Neural cell (in vitro differentiated cells): Measurements from ENCODE around the gene TM9SF4. TPM values are rescaled to one million over a fixed set of nuclear protein-coding genes. Genes with fewer than 3 reads are reported as not detected.

Source experiments
- H2AFZ ChIP-seq: fragments of 200-600, 300-800 bp; sonication (generic), shearing (Covaris generic); 2 replicates; pipeline ENCODE4 v1.6.0; 2014; ENCODE audit warnings: low read depth, mild to moderate bottlenecking, antibody characterized with exemption, low read length, moderate library complexity
- H3F3A ChIP-seq: fragments of 200-600 bp; shearing (Covaris generic); 2 replicates; pipeline ENCODE4 v1.6.1; 2016; ENCODE audit warnings: mild to moderate bottlenecking, moderate library complexity, mixed read lengths, antibody characterized with exemption, low read length; ENCODE audit not compliant: insufficient read depth, poor library complexity, severe bottlenecking
- H3K27ac ChIP-seq: fragments of 200-600, 300-800 bp; sonication (generic), shearing (Covaris generic); 2 replicates; pipeline ENCODE4 v1.5.1; 2014; ENCODE audit warnings: mild to moderate bottlenecking, low read length, moderate library complexity
- H3K27me3 ChIP-seq: fragments of 300-800, 200-600 bp; sonication (generic), shearing (Covaris generic); 2 replicates; pipeline ENCODE4 v1.6.0; 2014; ENCODE audit warnings: mild to moderate bottlenecking, low read depth, low read length, moderate library complexity; ENCODE audit not compliant: insufficient read depth
- H3K36me3 ChIP-seq: fragments of 300-800, 200-600 bp; sonication (generic), shearing (Covaris generic); 2 replicates; pipeline ENCODE4 v1.5.1; 2014; ENCODE audit warnings: mild to moderate bottlenecking, antibody characterized with exemption, low read length, moderate library complexity; ENCODE audit not compliant: insufficient read depth
- H3K4me2 ChIP-seq: fragments of 300-800, 200-600 bp; sonication (generic), shearing (Covaris generic); 2 replicates; pipeline ENCODE4 v1.6.0; 2014; ENCODE audit warnings: mild to moderate bottlenecking, low read length
- H3K4me3 ChIP-seq: fragments of 300-800, 200-600 bp; sonication (generic), shearing (Covaris generic); 2 replicates; pipeline ENCODE4 v1.5.1; 2014; ENCODE audit warnings: mild to moderate bottlenecking, low read length, moderate library complexity
- H3K79me2 ChIP-seq: fragments of 200-600 bp; shearing (Covaris generic); replicated peaks from 2 replicates; pipeline ENCODE4 v1.6.0; 2014; ENCODE audit warnings: mild to moderate bottlenecking, low read length, moderate library complexity; ENCODE audit not compliant: insufficient read depth
- H3K9ac ChIP-seq: fragments of 300-800, 200-600 bp; sonication (generic), shearing (Covaris generic); 2 replicates; pipeline ENCODE4 v1.6.1; 2016; ENCODE audit warnings: mild to moderate bottlenecking, low read length, mixed read lengths
- H3K9me2 ChIP-seq: fragments of 200-600 bp; shearing (Covaris generic); 2 replicates; pipeline ENCODE4 v1.6.1; 2016; ENCODE audit warnings: mild to moderate bottlenecking, low read length, mixed read lengths; ENCODE audit not compliant: insufficient read depth
- H3K9me3 ChIP-seq: fragments of 200-600, 300-800 bp; sonication (generic), shearing (Covaris generic); 2 replicates; pipeline ENCODE4 v1.6.1; 2016; ENCODE audit warnings: mild to moderate bottlenecking, mixed run types, low read length, moderate library complexity, mixed read lengths
- H4K20me1 ChIP-seq: fragments of 200-600 bp; shearing (Covaris generic); 2 replicates; pipeline ENCODE4 v1.6.1; 2016; ENCODE audit warnings: mild to moderate bottlenecking, mixed run types; ENCODE audit not compliant: insufficient read depth
- EP300 ChIP-seq: fragments of 450-650 bp; conservative IDR thresholded peaks from 2 replicates; pipeline ENCODE4 v1.6.1; 2014; ENCODE audit warnings: antibody characterized with exemption, mild to moderate bottlenecking, moderate library complexity; ENCODE audit not compliant: poor library complexity, severe bottlenecking
- EZH2 ChIP-seq: fragments of 200-600, 300-800 bp; shearing (Covaris generic), sonication (generic); IDR thresholded peaks from 2 replicates; pipeline ENCODE4 v1.6.1; 2014; ENCODE audit warnings: antibody characterized with exemption, low read length, borderline replicate concordance, mild to moderate bottlenecking; ENCODE audit not compliant: insufficient read depth, poor library complexity, severe bottlenecking
- MXI1 ChIP-seq: fragments of 450-650 bp; conservative IDR thresholded peaks from 2 replicates; pipeline ENCODE4 v1.6.1; 2014; ENCODE audit warnings: antibody characterized with exemption, mild to moderate bottlenecking; ENCODE audit not compliant: poor library complexity, severe bottlenecking
- POLR2AphosphoS5 ChIP-seq: IDR thresholded peaks from 2 replicates; pipeline ENCODE4 v1.6.1; 2012
- RAD21 ChIP-seq: fragments of 450-650 bp; conservative IDR thresholded peaks from 2 replicates; pipeline ENCODE4 v1.6.1; 2014; ENCODE audit warnings: antibody characterized with exemption, mild to moderate bottlenecking, moderate library complexity
- SMC3 ChIP-seq: fragments of 450-650 bp; conservative IDR thresholded peaks from 2 replicates; pipeline ENCODE4 v1.6.1; 2014; ENCODE audit warnings: antibody characterized with exemption, mild to moderate bottlenecking, moderate library complexity; ENCODE audit not compliant: poor library complexity
- TAF1 ChIP-seq: IDR thresholded peaks from 2 replicates; pipeline ENCODE4 v1.6.1; 2012; ENCODE audit warnings: low read depth
- polyA plus RNA-seq: library from polyadenylated mRNA; depleted of rRNA; stranded (reverse); fragments of >200 nt; gene quantifications from 2 replicates; pipeline ENCODE4 v1.2.3, GENCODE V29; 2014
- TF ChIP-seq, protein P1 (sequence below): fragments of 450-650 bp; IDR thresholded peaks from 2 replicates; pipeline ENCODE4 v1.5.1; 2014; ENCODE audit warnings: antibody characterized with exemption, mild to moderate bottlenecking, moderate library complexity; ENCODE audit not compliant: poor library complexity, severe bottlenecking
- TF ChIP-seq, protein P2 (sequence below): IDR thresholded peaks from 2 replicates; pipeline ENCODE4 v1.6.1; 2012; ENCODE audit warnings: borderline replicate concordance

Gene TM9SF4
- polyA plus RNA-seq, 1 donor from 2014 or later = 18.3 TPM

DNA sequence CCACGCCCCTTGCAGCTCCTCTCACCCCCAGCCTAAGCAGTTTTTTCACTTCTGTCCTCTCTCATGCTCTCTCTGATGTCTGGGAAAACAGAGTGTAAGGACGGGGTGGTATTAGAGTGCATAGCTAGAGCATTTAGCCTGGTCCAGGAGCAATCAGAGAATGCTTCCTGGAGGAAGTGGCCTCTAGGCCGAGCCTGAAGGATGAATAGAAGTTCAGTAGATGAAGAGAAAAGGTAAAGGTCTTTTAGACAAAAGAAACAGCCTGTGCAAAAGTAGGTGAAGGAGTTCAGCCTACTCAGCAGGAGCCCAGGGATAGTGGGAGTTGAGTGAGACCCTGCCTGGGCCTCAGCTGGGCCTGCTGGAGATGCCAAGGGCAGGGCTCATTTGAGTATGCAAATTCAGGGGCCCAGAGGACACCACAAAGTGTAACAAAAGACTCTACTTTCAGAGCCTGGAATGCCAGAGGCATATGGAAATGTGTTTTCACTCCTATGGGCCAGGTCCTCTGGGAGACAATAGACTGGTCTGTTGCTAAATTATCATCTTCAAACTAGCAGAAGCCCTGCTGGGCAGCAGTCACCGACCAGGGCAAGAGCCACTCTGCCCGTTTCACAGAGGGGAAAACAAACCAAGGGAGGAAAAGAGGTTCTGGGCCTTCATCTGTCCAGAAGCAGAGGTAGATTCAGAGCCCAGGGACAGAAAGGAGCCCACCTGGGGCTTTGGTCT is 19.7 kb upstream of the TM9SF4 start:
- Histone ChIP-seq H3K27ac (no peak overlapping the region), H3K9ac (no peak overlapping the region), H3K79me2 (no peaks in the 10 kb centered on the region), H3K4me3 (no peak overlapping the region), H3K36me3 (no peaks in the 10 kb centered on the region), H3F3A (no peaks in the 10 kb centered on the region), H3K27me3 (no peaks in the 10 kb centered on the region), H3K9me2 (no peaks in the 10 kb centered on the region), H3K9me3 (no peaks in the 10 kb centered on the region), H2AFZ (no peak overlapping the region), H3K4me2 (no peak overlapping the region), H4K20me1 (no peaks in the 10 kb centered on the region)
- TF ChIP-seq RAD21 = no peak
- no peak for TF ChIP-seq SMC3
- TF ChIP-seq, protein P1, sequence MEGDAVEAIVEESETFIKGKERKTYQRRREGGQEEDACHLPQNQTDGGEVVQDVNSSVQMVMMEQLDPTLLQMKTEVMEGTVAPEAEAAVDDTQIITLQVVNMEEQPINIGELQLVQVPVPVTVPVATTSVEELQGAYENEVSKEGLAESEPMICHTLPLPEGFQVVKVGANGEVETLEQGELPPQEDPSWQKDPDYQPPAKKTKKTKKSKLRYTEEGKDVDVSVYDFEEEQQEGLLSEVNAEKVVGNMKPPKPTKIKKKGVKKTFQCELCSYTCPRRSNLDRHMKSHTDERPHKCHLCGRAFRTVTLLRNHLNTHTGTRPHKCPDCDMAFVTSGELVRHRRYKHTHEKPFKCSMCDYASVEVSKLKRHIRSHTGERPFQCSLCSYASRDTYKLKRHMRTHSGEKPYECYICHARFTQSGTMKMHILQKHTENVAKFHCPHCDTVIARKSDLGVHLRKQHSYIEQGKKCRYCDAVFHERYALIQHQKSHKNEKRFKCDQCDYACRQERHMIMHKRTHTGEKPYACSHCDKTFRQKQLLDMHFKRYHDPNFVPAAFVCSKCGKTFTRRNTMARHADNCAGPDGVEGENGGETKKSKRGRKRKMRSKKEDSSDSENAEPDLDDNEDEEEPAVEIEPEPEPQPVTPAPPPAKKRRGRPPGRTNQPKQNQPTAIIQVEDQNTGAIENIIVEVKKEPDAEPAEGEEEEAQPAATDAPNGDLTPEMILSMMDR = no peak

DNA sequence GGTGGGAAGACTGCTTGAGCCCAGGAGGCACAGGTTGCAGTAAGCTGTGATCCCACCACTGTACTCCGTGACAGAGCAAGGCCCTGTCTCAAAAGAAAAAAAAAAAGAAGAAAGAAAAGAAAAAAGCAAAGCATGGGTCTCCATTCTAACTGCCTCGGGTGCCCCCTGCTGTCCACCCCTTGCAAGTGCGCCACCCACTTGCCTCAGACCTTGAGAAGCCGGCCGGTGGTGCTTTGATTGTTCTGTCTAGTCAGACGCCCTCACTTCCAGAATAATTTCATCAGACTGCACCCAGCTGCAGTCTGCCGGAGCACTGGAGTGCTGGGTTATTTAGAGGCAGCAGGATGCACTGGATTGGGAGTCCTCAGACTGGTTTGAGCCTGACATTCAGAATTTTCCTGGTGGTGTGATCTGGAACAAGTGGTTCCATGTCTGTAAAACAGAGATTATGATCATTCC is 17.6 kb upstream of the TM9SF4 start:
- H2AFZ ChIP-seq = peak overlapping the region; percentile 16
- peak overlapping the region; percentile 17 for H3K9ac ChIP-seq
- H3K27me3 ChIP-seq = no peaks in the 10 kb centered on the region
- H3K79me2 ChIP-seq = no peaks in the 10 kb centered on the region
- H3K9me2 ChIP-seq = no peaks in the 10 kb centered on the region
- no peaks in the 10 kb centered on the region for H3K9me3 ChIP-seq
- no peak overlapping the region for H3K4me2 ChIP-seq
- no peaks in the 10 kb centered on the region for H3K36me3 ChIP-seq
- no peak overlapping the region for H3K27ac ChIP-seq
- TF ChIP-seq, protein P1 = peak; percentile 97
- no peak for TF ChIP-seq POLR2AphosphoS5
- peak; percentile 26 for TF ChIP-seq EP300
- TF ChIP-seq RAD21 = peak; percentile 80
- TF ChIP-seq EZH2 = no peak
- peak; percentile 87 for TF ChIP-seq SMC3
- TF ChIP-seq MXI1 = no peak
- no peak for TF ChIP-seq TAF1
- TF ChIP-seq, protein P2, sequence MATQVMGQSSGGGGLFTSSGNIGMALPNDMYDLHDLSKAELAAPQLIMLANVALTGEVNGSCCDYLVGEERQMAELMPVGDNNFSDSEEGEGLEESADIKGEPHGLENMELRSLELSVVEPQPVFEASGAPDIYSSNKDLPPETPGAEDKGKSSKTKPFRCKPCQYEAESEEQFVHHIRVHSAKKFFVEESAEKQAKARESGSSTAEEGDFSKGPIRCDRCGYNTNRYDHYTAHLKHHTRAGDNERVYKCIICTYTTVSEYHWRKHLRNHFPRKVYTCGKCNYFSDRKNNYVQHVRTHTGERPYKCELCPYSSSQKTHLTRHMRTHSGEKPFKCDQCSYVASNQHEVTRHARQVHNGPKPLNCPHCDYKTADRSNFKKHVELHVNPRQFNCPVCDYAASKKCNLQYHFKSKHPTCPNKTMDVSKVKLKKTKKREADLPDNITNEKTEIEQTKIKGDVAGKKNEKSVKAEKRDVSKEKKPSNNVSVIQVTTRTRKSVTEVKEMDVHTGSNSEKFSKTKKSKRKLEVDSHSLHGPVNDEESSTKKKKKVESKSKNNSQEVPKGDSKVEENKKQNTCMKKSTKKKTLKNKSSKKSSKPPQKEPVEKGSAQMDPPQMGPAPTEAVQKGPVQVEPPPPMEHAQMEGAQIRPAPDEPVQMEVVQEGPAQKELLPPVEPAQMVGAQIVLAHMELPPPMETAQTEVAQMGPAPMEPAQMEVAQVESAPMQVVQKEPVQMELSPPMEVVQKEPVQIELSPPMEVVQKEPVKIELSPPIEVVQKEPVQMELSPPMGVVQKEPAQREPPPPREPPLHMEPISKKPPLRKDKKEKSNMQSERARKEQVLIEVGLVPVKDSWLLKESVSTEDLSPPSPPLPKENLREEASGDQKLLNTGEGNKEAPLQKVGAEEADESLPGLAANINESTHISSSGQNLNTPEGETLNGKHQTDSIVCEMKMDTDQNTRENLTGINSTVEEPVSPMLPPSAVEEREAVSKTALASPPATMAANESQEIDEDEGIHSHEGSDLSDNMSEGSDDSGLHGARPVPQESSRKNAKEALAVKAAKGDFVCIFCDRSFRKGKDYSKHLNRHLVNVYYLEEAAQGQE = no peak
- H3F3A ChIP-seq = no peaks in the 10 kb centered on the region
- H3K4me3 ChIP-seq = no peak overlapping the region
- H4K20me1 ChIP-seq = no peaks in the 10 kb centered on the region
